ENCODE measurements around the gene CHRNA7.

- TF ChIP-seq EZH2 (IDR thresholded peaks at IDR 0.05) (no peak), POLR2AphosphoS5 (IDR thresholded peaks at IDR 0.05; ENCODE audit: borderline replicate concordance, low read depth, low read length) (no peak)
These were observed 26.8 kb upstream of the CHRNA7 start for GRCh38 chr15:32003558-32003957.

Data from SK-N-MC (cell line).